H1 (cell line): Measurements from ENCODE around the gene RNF141. TPM values are rescaled to one million over a fixed set of nuclear protein-coding genes. Genes with fewer than 3 reads are reported as not detected.

Source experiments
- CTCF ChIA-PET: fragments of 300-600 bp; sonication (Branson Sonifier 250); formaldehyde crosslinking; loops from one replicate; lab custom pipeline; 2021; ENCODE audit not compliant: partially characterized antibody; lab: Charles Lee
- POLR2A ChIA-PET: fragments of 300-600 bp; sonication (Branson Sonifier 250); formaldehyde crosslinking; loops from one replicate; lab custom pipeline; 2021; ENCODE audit warnings: inconsistent platforms; ENCODE audit not compliant: partially characterized antibody; lab: Charles Lee
- DNase-seq, 2 experiments: peaks; one replicate each; pipeline versions ENCODE4 v3.0.0 to v3.0.0-alpha.2; 2010 to 2022; ENCODE audit warnings: low spot score in 2 of 2, low read depth in 1 of 2, mixed read lengths in 1 of 2
- FAIRE-seq: peaks from 2 replicates; lab custom pipeline; 2011; peaks lifted over from hg19 to GRCh38; lab: Jason Lieb, UNC
- H2AFZ ChIP-seq: 2 replicates; pipeline ENCODE4 v1.8.1; 2012; ENCODE audit warnings: low read length, inconsistent platforms
- H2AK5ac ChIP-seq: 2 replicates; pipeline ENCODE4 v1.6.1; 2013; ENCODE audit warnings: low read depth, low read length
- H2BK120ac ChIP-seq: replicated peaks from 2 replicates; pipeline ENCODE3; 2013; ENCODE audit warnings: low read depth, low read length, inconsistent platforms
- H2BK12ac ChIP-seq: 2 replicates; pipeline ENCODE4 v1.6.1; 2013; ENCODE audit warnings: low read depth, low read length
- H2BK15ac ChIP-seq: 2 replicates; pipeline ENCODE4 v1.6.1; 2013; ENCODE audit warnings: low read length
- H2BK20ac ChIP-seq: 2 replicates; pipeline ENCODE4 v1.6.1; 2013; ENCODE audit warnings: low read length
- H2BK5ac ChIP-seq: 2 replicates; pipeline ENCODE4 v1.6.1; 2013; ENCODE audit warnings: low read depth, low read length
- H3K14ac ChIP-seq: 2 replicates; pipeline ENCODE4 v1.6.1; 2013; ENCODE audit warnings: inconsistent platforms; ENCODE audit not compliant: insufficient read length
- H3K18ac ChIP-seq: 2 replicates; pipeline ENCODE4 v1.6.1; 2013; ENCODE audit warnings: low read length; ENCODE audit errors: extremely low read depth
- H3K23ac ChIP-seq: 2 replicates; pipeline ENCODE4 v1.6.1; 2013; ENCODE audit warnings: inconsistent platforms; ENCODE audit not compliant: insufficient read length
- H3K23me2 ChIP-seq: 2 replicates; pipeline ENCODE4 v1.6.1; 2013; ENCODE audit warnings: low read depth, low read length
- H3K27ac ChIP-seq: 2 replicates; pipeline ENCODE4 v1.6.1; 2011; ENCODE audit warnings: low read depth, low read length, inconsistent platforms
- H3K27me3 ChIP-seq, 4 experiments: replicated peaks in 1 of 4; 1 replicate in 1 of 4; 2 replicates in 3 of 4; pipeline versions ENCODE4 v1.6.1 to v1.8.1; 2011 to 2013; ENCODE audit warnings: low read length in 3 of 4, mild to moderate bottlenecking in 3 of 4, inconsistent platforms in 2 of 4, mixed read lengths in 2 of 4, moderate library complexity in 1 of 4; ENCODE audit not compliant: control insufficient read depth in 3 of 4, insufficient read depth in 3 of 4; ENCODE audit errors: extremely low read depth in 1 of 4
- H3K36me3 ChIP-seq, 4 experiments: 2 replicates each; pipeline versions ENCODE4 v1.6.1 to v1.8.1; 2011 to 2013; ENCODE audit warnings: mild to moderate bottlenecking in 4 of 4, low read length in 3 of 4, moderate library complexity in 2 of 4, control low read depth in 1 of 4, inconsistent platforms in 1 of 4; ENCODE audit not compliant: insufficient read depth in 4 of 4, control insufficient read depth in 2 of 4
- H3K4ac ChIP-seq: replicated peaks from 2 replicates; pipeline ENCODE3; 2013; ENCODE audit warnings: low read length, low read depth, mixed read lengths, inconsistent platforms; ENCODE audit not compliant: insufficient read length
- H3K4me1 ChIP-seq, 4 experiments: replicated peaks in 1 of 4; 1 replicate in 1 of 4; 2 replicates in 3 of 4; pipeline versions ENCODE4 v1.6.1 to v1.8.1; 2011 to 2013; ENCODE audit warnings: low read length in 3 of 4, inconsistent platforms in 2 of 4, mixed read lengths in 1 of 4; ENCODE audit not compliant: insufficient read depth in 4 of 4, control insufficient read depth in 3 of 4
- H3K4me2 ChIP-seq, 2 experiments: 2 replicates each; pipeline versions ENCODE4 v1.6.1 to v1.8.1; 2011 to 2013; ENCODE audit warnings: low read depth in 2 of 2, low read length in 2 of 2, control low read depth in 1 of 2, inconsistent platforms in 1 of 2, mild to moderate bottlenecking in 1 of 2; ENCODE audit not compliant: insufficient read depth in 1 of 2
- H3K4me3 ChIP-seq, 4 experiments: fragments of 200-600, 300-600 bp in 1 of 4; sonication (generic), shearing (Covaris generic), sonication (Bioruptor Twin) in 1 of 4; 2 replicates each; pipeline versions ENCODE4 v1.5.1 to v1.8.1; 2011 to 2016; ENCODE audit warnings: low read length in 4 of 4, low read depth in 3 of 4, control low read depth in 2 of 4, inconsistent platforms in 2 of 4, mild to moderate bottlenecking in 2 of 4, mixed read lengths in 1 of 4, moderate library complexity in 1 of 4; ENCODE audit not compliant: insufficient read depth in 2 of 4; ENCODE audit errors: extremely low read depth in 1 of 4
- H3K56ac ChIP-seq: replicated peaks from 2 replicates; pipeline ENCODE3; 2013; ENCODE audit warnings: low read depth, mild to moderate bottlenecking, mixed read lengths, low read length, inconsistent platforms; ENCODE audit not compliant: insufficient read length
- H3K79me1 ChIP-seq: 2 replicates; pipeline ENCODE4 v1.6.1; 2013; ENCODE audit warnings: low read depth, low read length, control low read depth
- H3K79me2 ChIP-seq, 2 experiments: 2 replicates each; pipeline versions ENCODE4 v1.6.1 to v1.8.1; 2012 to 2013; ENCODE audit warnings: low read length in 2 of 2, mild to moderate bottlenecking in 2 of 2, inconsistent platforms in 1 of 2; ENCODE audit not compliant: insufficient read depth in 2 of 2, control insufficient read depth in 1 of 2
- H3K9ac ChIP-seq, 4 experiments: replicated peaks in 1 of 4; 1 replicate in 1 of 4; 2 replicates in 3 of 4; pipeline versions ENCODE4 v1.6.1 to v1.8.1; 2011 to 2013; ENCODE audit warnings: low read depth in 3 of 4, low read length in 3 of 4, control low read depth in 2 of 4, mild to moderate bottlenecking in 2 of 4, moderate library complexity in 2 of 4, inconsistent platforms in 1 of 4; ENCODE audit errors: extremely low read depth in 1 of 4
- H3K9me3 ChIP-seq, 2 experiments: 2 replicates each; pipeline versions ENCODE4 v1.6.1 to v1.8.1; 2012 to 2013; ENCODE audit warnings: mild to moderate bottlenecking in 2 of 2, moderate library complexity in 2 of 2, control low read depth in 1 of 2, inconsistent platforms in 1 of 2, low read depth in 1 of 2, low read length in 1 of 2, mixed read lengths in 1 of 2; ENCODE audit not compliant: insufficient read depth in 2 of 2
- H4K20me1 ChIP-seq, 2 experiments: replicated peaks in 1 of 2; 2 replicates each; pipeline versions ENCODE3 to v1.8.1; 2011 to 2013; ENCODE audit warnings: inconsistent platforms in 2 of 2, low read length in 2 of 2, mild to moderate bottlenecking in 1 of 2; ENCODE audit not compliant: insufficient read depth in 2 of 2, control insufficient read depth in 1 of 2
- H4K5ac ChIP-seq: 2 replicates; pipeline ENCODE4 v1.6.1; 2013; ENCODE audit warnings: low read length, low read depth, mixed read lengths, inconsistent platforms; ENCODE audit not compliant: insufficient read length
- H4K8ac ChIP-seq: 2 replicates; pipeline ENCODE4 v1.8.0; 2013; ENCODE audit warnings: mild to moderate bottlenecking, moderate library complexity, low read length, inconsistent platforms; ENCODE audit not compliant: insufficient read depth; ENCODE audit errors: extremely low read depth
- H4K91ac ChIP-seq: replicated peaks from 2 replicates; pipeline ENCODE3; 2013; ENCODE audit warnings: low read length, mixed read lengths, inconsistent platforms; ENCODE audit not compliant: insufficient read length
- BCL11A ChIP-seq, 2 experiments: IDR thresholded peaks; one replicate each; pipeline ENCODE4 v1.6.1; 2011; ENCODE audit warnings: low read depth in 2 of 2, low read length in 2 of 2, mild to moderate bottlenecking in 2 of 2
- BRCA1 ChIP-seq: IDR thresholded peaks from 2 replicates; pipeline ENCODE4 v1.6.1; 2012; ENCODE audit warnings: low read depth, low read length, improper control_type of control experiment
- CBX5 ChIP-seq: fragments of 300-800, 300-1000 bp; sonication (generic); IDR thresholded peaks from 2 replicates; pipeline ENCODE4 v1.7.1; 2016; ENCODE audit warnings: antibody characterized with exemption, low read length, low read depth
- CHD2 ChIP-seq: IDR thresholded peaks from 2 replicates; pipeline ENCODE4 v1.6.1; 2012; ENCODE audit warnings: low read length, improper control_type of control experiment
- EZH2 ChIP-seq: fragments of 200-600 bp; sonication (generic); IDR thresholded peaks from 2 replicates; pipeline ENCODE4 v1.7.1; 2012; ENCODE audit warnings: low read depth, mild to moderate bottlenecking, moderate library complexity, low read length, inconsistent platforms; ENCODE audit not compliant: severe bottlenecking
- FOSL1 ChIP-seq: IDR thresholded peaks from 2 replicates; pipeline ENCODE4 v1.6.1; 2011; ENCODE audit warnings: mild to moderate bottlenecking, low read depth, low read length, moderate library complexity; ENCODE audit not compliant: insufficient read depth
- JUND ChIP-seq: IDR thresholded peaks from 2 replicates; pipeline ENCODE4 v1.6.1; 2011; ENCODE audit warnings: mild to moderate bottlenecking, improper control_type of control experiment, low read length
- MAFK ChIP-seq: IDR thresholded peaks from 2 replicates; pipeline ENCODE4 v1.6.1; 2012; ENCODE audit warnings: low read depth, mild to moderate bottlenecking, improper control_type of control experiment, low read length
- NRF1 ChIP-seq: IDR thresholded peaks from 2 replicates; pipeline ENCODE4 v1.6.1; 2011; ENCODE audit warnings: mild to moderate bottlenecking, low read depth, low read length, improper control_type of control experiment
- POLR2A ChIP-seq, 2 experiments: IDR thresholded peaks; 1 replicate in 1 of 2; 2 replicates in 1 of 2; pipeline ENCODE4 v1.6.1; 2011; ENCODE audit warnings: low read depth in 2 of 2, low read length in 2 of 2, mild to moderate bottlenecking in 2 of 2; ENCODE audit errors: control extremely low read depth in 1 of 2
- RFX5 ChIP-seq: IDR thresholded peaks from 2 replicates; pipeline ENCODE4 v1.6.1; 2011; ENCODE audit warnings: low read depth, low read length, improper control_type of control experiment, borderline replicate concordance
- SIN3A ChIP-seq, 2 experiments: IDR thresholded peaks in 1 of 2; conservative IDR thresholded peaks in 1 of 2; 2 replicates each; pipeline ENCODE4 v1.6.1; 2011 to 2012; ENCODE audit warnings: low read length in 2 of 2, improper control_type of control experiment in 1 of 2, low read depth in 1 of 2, mild to moderate bottlenecking in 1 of 2
- SP2 ChIP-seq: IDR thresholded peaks from 2 replicates; pipeline ENCODE4 v1.6.1; 2012; ENCODE audit warnings: mild to moderate bottlenecking, low read length, inconsistent platforms
- SP4 ChIP-seq: IDR thresholded peaks from 2 replicates; pipeline ENCODE4 v1.6.1; 2012; ENCODE audit warnings: low read length, inconsistent platforms
- SUZ12 ChIP-seq: fragments of 200-600 bp; sonication (generic); IDR thresholded peaks from 2 replicates; pipeline ENCODE4 v1.6.1; 2012; ENCODE audit warnings: mild to moderate bottlenecking, inconsistent platforms, low read length, moderate library complexity, mixed read lengths
- TBP ChIP-seq: IDR thresholded peaks from 2 replicates; pipeline ENCODE4 v1.6.1; 2011; ENCODE audit warnings: low read depth, low read length, improper control_type of control experiment
- TEAD4 ChIP-seq: IDR thresholded peaks from 2 replicates; pipeline ENCODE4 v1.6.1; 2012; ENCODE audit warnings: low read depth, low read length, inconsistent platforms, mixed read lengths
- WGBS, 2 experiments: shearing (Covaris generic) in 1 of 2; methylation state at CpG; one replicate each; pipeline versions ENCODE4 v1.1.6 to v1.1.7; 2013 to 2015; ENCODE audit warnings: low lambda C conversion rate in 2 of 2, mixed read lengths in 2 of 2, inconsistent platforms in 1 of 2, low coverage in 1 of 2, missing lambda C conversion rate in 1 of 2; ENCODE audit not compliant: insufficient replicate concordance in 2 of 2, insufficient coverage in 1 of 2, insufficient read length in 1 of 2; ENCODE audit errors: extremely low coverage in 1 of 2, missing lambda C conversion rate in 1 of 2; 5-methylcytosine and 5-hydroxymethylcytosine counted together
- polyA plus RNA-seq, 7 experiments: library from polyadenylated mRNA; depleted of rRNA in 3 of 7; stranded (reverse) in 5 of 7; unstranded in 2 of 7; fragments of >200 nt in 5 of 7; fragments of 200-250 nt in 2 of 7; gene quantifications; 1 replicate in 5 of 7; 2 replicates in 1 of 7; 4 replicates in 1 of 7; pipeline versions ENCODE4 v1.2.1 to v1.2.3, GENCODE V29; 2011 to 2013; ENCODE audit warnings: missing spikeins in 2 of 7, mixed read lengths in 2 of 7
- total RNA-seq: library from RNA; stranded (reverse); fragmentation: NEBNext Ultra II Directional; extraction: Animal tissue kit (Norgen Biotek cat#: 25700); gene quantifications from 2 replicates; pipeline ENCODE4 v1.2.1, GENCODE V29; 2021

Gene RNF141
- total and polyA plus RNA-seq, 2 of the 8 experiments (the other 6 are each of a cell fraction or from before 2014, with no cell fraction given) = 8.5 to 22.8 TPM

GRCh38 chr11:10551290-10551592 is 10.3 kb upstream of the RNF141 start:
- POLR2A ChIA-PET = interaction anchor here (2.6 kb wide), 1 partner anchor 10 kb away, joined by 7 read pairs; the partner anchor contains the start of gene RNF141
- H3K23ac ChIP-seq = no peak overlapping the region
- no peak overlapping the region for H2BK12ac ChIP-seq
- H4K20me1 ChIP-seq = no peaks in the 10 kb centered on the region
- DNase-seq (no peak), FAIRE-seq (no peak)
- H3K4me2 ChIP-seq = no peak overlapping the region
- no peak overlapping the region for H2BK120ac ChIP-seq
- H3K79me1 ChIP-seq = no peaks in the 10 kb centered on the region
- no peak overlapping the region for H3K18ac ChIP-seq
- CTCF ChIA-PET = interaction anchor here (1.0 kb wide), 1 partner anchor 145 kb away, joined by 3 read pairs; no protein-coding TSS in a partner anchor
- no peak overlapping the region for H2BK20ac ChIP-seq
- H3K9me3 ChIP-seq = no peaks in the 10 kb centered on the region
- peaks cover 0 to 6% (median 2%) of the 10 kb centered on the region in 4 experiments; a peak in 3 of 7 replicates for H3K4me1 ChIP-seq
- H3K4me3 ChIP-seq = no peak overlapping the region
- H2BK15ac ChIP-seq = no peak overlapping the region
- H4K5ac ChIP-seq = no peak overlapping the region
- H3K36me3 ChIP-seq = no peaks in the 10 kb centered on the region
- no peak overlapping the region for H2AK5ac ChIP-seq
- no peak overlapping the region for H3K4ac ChIP-seq
- no peak overlapping the region for H3K27ac ChIP-seq
- H2BK5ac ChIP-seq = no peak overlapping the region
- H3K23me2 ChIP-seq = no peaks in the 10 kb centered on the region; the same call in 1 of the 2 replicates
- H3K56ac ChIP-seq = no peak overlapping the region
- H3K79me2 ChIP-seq = no peaks in the 10 kb centered on the region
- no peak overlapping the region for H4K8ac ChIP-seq
- no peak overlapping the region for H2AFZ ChIP-seq
- no peak overlapping the region for H3K14ac ChIP-seq
- WGBS, 2 experiments = 95% methylated on average over 4 of the region's 4 CpGs; no CpG with 5 or more reads in 1 of the 2 experiments
- no peak overlapping the region for H4K91ac ChIP-seq
- no peaks in the 10 kb centered on the region for H3K27me3 ChIP-seq
- H3K9ac ChIP-seq = no peak overlapping the region
- TF ChIP-seq EZH2 = no peak
- TF ChIP-seq JUND = no peak
- no peak for TF ChIP-seq TEAD4
- TF ChIP-seq NRF1 = no peak
- TF ChIP-seq SUZ12 = no peak
- no peak for TF ChIP-seq POLR2A (IDR thresholded peaks at IDR 0.05; ENCODE audit: control extremely low read depth in 1 of 2, low read depth in 2 of 2, low read length in 2 of 2)
- TF ChIP-seq CBX5 = no peak
- no peak for TF ChIP-seq TBP
- TF ChIP-seq RFX5 = no peak
- TF ChIP-seq SP2 = no peak
- no peak for TF ChIP-seq BRCA1
- no peak for TF ChIP-seq CHD2
- TF ChIP-seq SP4 = no peak
- TF ChIP-seq BCL11A (IDR thresholded peaks at IDR 0.05; ENCODE audit: low read depth in 2 of 2, low read length in 2 of 2) = no peak
- no peak for TF ChIP-seq MAFK
- no peak for TF ChIP-seq FOSL1
- no peak for TF ChIP-seq SIN3A (conservative IDR thresholded peaks at IDR 0.05 in 1 of 2, IDR thresholded peaks at IDR 0.05 in 1 of 2; ENCODE audit: low read depth in 1 of 2, low read length in 2 of 2)
